Activated B cell treated with CpG ODN at 0.5 μM for 24 hours (primary cell): ENCODE results near the gene SRGAP3. TPM values are rescaled to one million over a fixed set of nuclear protein-coding genes. Genes with fewer than 3 reads are reported as not detected.

Experiments
- ATAC-seq: fragments of 200-7000 bp; cut with Tn5 transposase; one replicate; pipeline ENCODE4 v1.10.0; 2021; ENCODE audit warnings: low read depth, mild to moderate bottlenecking, moderate library complexity
- CTCF ChIA-PET: fragments of 350-600 bp; sonication (Branson Sonifier 250); formaldehyde crosslinking; loops from one replicate; lab custom pipeline; 2021; ENCODE audit warnings: antibody characterized with exemption; lab: Charles Lee
- POLR2A ChIA-PET: fragments of 350-600 bp; sonication (Branson Sonifier 250); formaldehyde crosslinking; loops from one replicate; lab custom pipeline; 2021; ENCODE audit warnings: antibody characterized with exemption; lab: Charles Lee
- DNase-seq: peaks from one replicate; pipeline ENCODE4 v3.0.0; 2022
- H3K27ac Mint-ChIP-seq: one replicate; pipeline ENCODE4 v1.8.0; 2020; ENCODE audit warnings: mixed read lengths
- H3K27me3 Mint-ChIP-seq: one replicate; pipeline ENCODE4 v1.8.0; 2021; ENCODE audit warnings: mixed read lengths
- H3K36me3 Mint-ChIP-seq: one replicate; pipeline ENCODE4 v1.8.0; 2021; ENCODE audit warnings: low read depth, mixed read lengths
- H3K4me1 Mint-ChIP-seq: one replicate; pipeline ENCODE4 v1.8.0; 2021; ENCODE audit warnings: mixed read lengths
- H3K4me3 Mint-ChIP-seq: one replicate; pipeline ENCODE4 v1.8.0; 2020; ENCODE audit warnings: mild to moderate bottlenecking, mixed read lengths
- H3K9me3 Mint-ChIP-seq: one replicate; pipeline ENCODE4 v1.8.0; 2020; ENCODE audit warnings: mixed read lengths
- intact Hi-C: fragments of 100-400 bp; cut with micrococcal nuclease; formaldehyde crosslinking; loops from one replicate; pipeline ENCODE4 v1.15.1; 2024
- total RNA-seq: library from RNA; stranded (reverse); gene quantifications from 2 replicates; pipeline ENCODE4 v1.2.3, GENCODE V29; 2022
- TF ChIP-seq, protein P1 (sequence below): fragments of 200-600 bp; IDR thresholded peaks from one replicate; pipeline ENCODE4 v1.8.0; 2022; ENCODE audit warnings: antibody characterized with exemption, mild to moderate bottlenecking

Gene SRGAP3
- total RNA-seq, 1 donor from 2014 or later, result 0.58 TPM

DNA sequence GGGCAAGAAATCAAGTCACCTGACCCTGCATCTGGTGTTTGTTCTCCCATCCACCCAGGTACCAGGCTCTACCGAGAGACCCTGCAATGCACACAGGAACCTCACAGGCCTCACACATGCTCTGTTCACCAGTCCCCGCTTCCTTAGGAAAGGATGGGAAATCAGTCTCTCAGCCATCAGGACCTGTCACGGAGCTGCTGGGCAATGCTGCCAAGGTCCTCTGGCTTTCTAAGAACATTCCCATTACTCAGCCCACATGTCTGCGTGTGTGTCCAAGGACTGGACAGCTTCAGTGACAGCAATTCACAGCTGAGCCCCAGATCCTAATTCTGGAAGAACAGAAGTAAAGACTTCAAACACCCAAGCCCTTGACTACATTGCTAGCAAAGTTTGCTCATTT, 6.5 kb upstream of the SRGAP3 start:
- peaks cover 3% of the 10 kb centered on the region for H3K9me3 Mint-ChIP-seq
- intact Hi-C loops, result no loop called here
- peaks cover 17% of the 10 kb centered on the region for H3K27me3 Mint-ChIP-seq

GRCh38 chr3:9254764-9255163, 5.3 kb upstream of the SRGAP3 start:
- H3K9me3 Mint-ChIP-seq, result peaks cover 3% of the 10 kb centered on the region
- no peak for DNase-seq
- H3K27me3 Mint-ChIP-seq, result peaks cover 17% of the 10 kb centered on the region
- CTCF ChIA-PET, result no interaction called here
- no peak for ATAC-seq
- peaks cover 5% of the 10 kb centered on the region for H3K4me1 Mint-ChIP-seq
- POLR2A ChIA-PET, result no interaction called here
- no peaks in the 10 kb centered on the region for H3K36me3 Mint-ChIP-seq
- no peak overlapping the region for H3K4me3 Mint-ChIP-seq
- intact Hi-C loops, result no loop called here
- TF ChIP-seq, protein P1, sequence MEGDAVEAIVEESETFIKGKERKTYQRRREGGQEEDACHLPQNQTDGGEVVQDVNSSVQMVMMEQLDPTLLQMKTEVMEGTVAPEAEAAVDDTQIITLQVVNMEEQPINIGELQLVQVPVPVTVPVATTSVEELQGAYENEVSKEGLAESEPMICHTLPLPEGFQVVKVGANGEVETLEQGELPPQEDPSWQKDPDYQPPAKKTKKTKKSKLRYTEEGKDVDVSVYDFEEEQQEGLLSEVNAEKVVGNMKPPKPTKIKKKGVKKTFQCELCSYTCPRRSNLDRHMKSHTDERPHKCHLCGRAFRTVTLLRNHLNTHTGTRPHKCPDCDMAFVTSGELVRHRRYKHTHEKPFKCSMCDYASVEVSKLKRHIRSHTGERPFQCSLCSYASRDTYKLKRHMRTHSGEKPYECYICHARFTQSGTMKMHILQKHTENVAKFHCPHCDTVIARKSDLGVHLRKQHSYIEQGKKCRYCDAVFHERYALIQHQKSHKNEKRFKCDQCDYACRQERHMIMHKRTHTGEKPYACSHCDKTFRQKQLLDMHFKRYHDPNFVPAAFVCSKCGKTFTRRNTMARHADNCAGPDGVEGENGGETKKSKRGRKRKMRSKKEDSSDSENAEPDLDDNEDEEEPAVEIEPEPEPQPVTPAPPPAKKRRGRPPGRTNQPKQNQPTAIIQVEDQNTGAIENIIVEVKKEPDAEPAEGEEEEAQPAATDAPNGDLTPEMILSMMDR, result no peak
- no peak overlapping the region for H3K27ac Mint-ChIP-seq

More for the DNA sequence above, 6.5 kb upstream of the SRGAP3 start:
- DNase-seq, result no peak
- H3K4me1 Mint-ChIP-seq, result no peaks in the 10 kb centered on the region
- H3K36me3 Mint-ChIP-seq, result no peaks in the 10 kb centered on the region
- TF ChIP-seq, protein P1, result no peak
- no peak overlapping the region for H3K4me3 Mint-ChIP-seq
- CTCF ChIA-PET, result no interaction called here
- ATAC-seq, result no peak
- POLR2A ChIA-PET, result no interaction called here
- no peak overlapping the region for H3K27ac Mint-ChIP-seq

GRCh38 chr3:9253327-9253726, 3.9 kb upstream of the SRGAP3 start:
- Mint-ChIP-seq H3K9me3 (peaks cover 3% of the 10 kb centered on the region), H3K27me3 (peaks cover 12% of the 10 kb centered on the region), H3K4me1 (peaks cover 19% of the 10 kb centered on the region), H3K36me3 (no peaks in the 10 kb centered on the region), H3K4me3 (no peak overlapping the region), H3K27ac (no peak overlapping the region)
- ATAC-seq, result no peak
- ChIA-PET CTCF (no interaction called here), POLR2A (no interaction called here)
- TF ChIP-seq, protein P1, result no peak
- intact Hi-C loops, result no loop called here
- no peak for DNase-seq

- H3K4me3 Mint-ChIP-seq, result no peak overlapping the region
- POLR2A ChIA-PET, result no interaction called here
- no peaks in the 10 kb centered on the region for H3K36me3 Mint-ChIP-seq
- TF ChIP-seq, protein P1, result no peak
- no peak overlapping the region for H3K27ac Mint-ChIP-seq
- H3K4me1 Mint-ChIP-seq, result peaks cover 19% of the 10 kb centered on the region
- CTCF ChIA-PET, result no interaction called here
- peaks cover 6% of the 10 kb centered on the region for H3K27me3 Mint-ChIP-seq
- intact Hi-C loops, result no loop called here
- DNase-seq, result no peak
- no peak for ATAC-seq
- no peaks in the 10 kb centered on the region for H3K9me3 Mint-ChIP-seq
Measured at GRCh38 chr3:9251055-9251786, 1.8 kb upstream of the SRGAP3 start.

DNA sequence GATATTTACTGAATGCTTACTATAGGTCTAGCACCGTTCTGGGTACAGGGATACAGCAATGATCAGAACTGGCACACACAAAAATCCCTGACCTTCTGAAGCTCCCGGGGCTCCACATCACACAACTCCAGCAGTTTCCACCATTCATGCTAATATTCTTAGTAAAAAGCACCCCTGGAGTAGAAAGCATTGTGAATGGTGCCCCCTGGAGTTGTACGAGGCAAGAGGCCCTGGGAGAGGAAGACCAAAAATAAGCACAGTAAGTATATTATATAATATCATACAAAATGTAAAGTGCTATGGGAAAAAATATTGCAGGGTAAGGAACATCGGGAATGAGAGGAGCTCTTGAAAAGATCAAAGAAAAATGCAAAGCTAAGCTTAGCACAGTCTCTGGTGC, 790 bp upstream of the SRGAP3 start:
- intact Hi-C loops, result no loop called here
- DNase-seq, result no peak
- Mint-ChIP-seq H3K27ac (no peak overlapping the region), H3K4me1 (peaks cover 19% of the 10 kb centered on the region), H3K9me3 (no peaks in the 10 kb centered on the region), H3K4me3 (no peak overlapping the region), H3K27me3 (peaks cover 6% of the 10 kb centered on the region), H3K36me3 (no peaks in the 10 kb centered on the region)
- CTCF ChIA-PET, result interaction anchor here (1.5 to 1.6 kb wide), 2 partner anchors 53 to 283 kb away, joined by 3 to 4 read pairs; no protein-coding TSS in a partner anchor
- TF ChIP-seq, protein P1, result no peak
- ATAC-seq, result no peak
- POLR2A ChIA-PET, result no interaction called here
